ENCODE measurements around the gene TRAP1.
A peak's percentile ranks its signal among the peaks of the same experiment; 100 is the strongest.
"Not testable (repeated sequence)": the region's sequence is repeated elsewhere in the genome, so short reads cannot be mapped to it uniquely, and the experiment has no call there.

The TRAP1 gene

DNA sequence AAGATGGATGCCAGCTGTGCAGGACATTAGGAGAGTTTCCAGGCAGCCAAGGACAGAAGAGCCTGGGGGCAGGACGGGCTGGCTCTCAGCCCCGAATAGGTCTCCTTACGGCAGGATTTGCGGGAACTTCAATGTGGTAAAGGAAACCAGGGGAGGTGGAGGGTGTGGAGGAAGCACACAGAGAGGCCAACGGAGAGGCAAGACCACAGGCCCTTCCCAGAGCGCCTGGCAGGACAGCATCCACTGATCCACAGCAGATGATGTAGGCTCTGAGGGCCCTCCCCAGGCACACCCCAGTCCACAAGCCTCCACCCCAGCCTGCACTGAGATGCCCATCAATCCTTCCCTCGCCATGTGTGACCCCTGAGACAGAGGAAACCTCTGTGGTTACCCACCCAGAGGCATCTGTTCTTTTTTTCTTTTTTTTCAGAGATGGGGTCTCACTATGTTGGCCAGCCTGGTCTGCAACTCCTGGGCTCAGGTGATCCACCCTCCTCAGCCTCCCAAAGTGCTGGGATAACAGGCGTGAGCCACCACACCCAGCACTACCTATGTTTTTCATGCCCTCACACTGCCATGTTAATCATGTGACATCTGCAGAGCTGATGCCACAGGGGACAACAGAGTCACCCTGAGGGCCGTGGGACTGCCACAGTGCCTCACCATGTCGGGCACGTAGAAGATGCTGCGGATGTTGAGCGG is 43.5 kb downstream of the TRAP1 start:
- DNase-seq (ENCODE audit: low spot score): no peak

DNA sequence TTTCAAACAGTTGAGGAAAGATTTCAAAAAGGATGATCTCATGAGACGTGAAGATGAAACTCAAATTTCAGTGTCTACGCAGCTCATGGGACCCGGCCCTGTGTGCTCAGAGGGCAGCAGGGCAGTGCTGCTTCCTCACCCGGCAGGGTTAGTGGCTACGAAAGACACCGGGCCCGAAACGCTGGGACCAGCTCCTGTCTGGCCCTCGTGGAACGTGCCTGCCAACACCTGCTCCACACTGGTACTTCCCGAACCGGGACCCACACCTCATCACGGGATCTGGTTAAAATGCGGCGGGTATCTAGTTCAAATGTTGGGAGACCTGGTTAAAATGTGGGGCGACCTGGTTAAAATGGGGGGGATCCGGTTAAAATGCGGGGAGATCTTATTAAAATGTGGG is 44.1 kb downstream of the TRAP1 start:
- no peak for DNase-seq (ENCODE audit: low spot score)

DNA sequence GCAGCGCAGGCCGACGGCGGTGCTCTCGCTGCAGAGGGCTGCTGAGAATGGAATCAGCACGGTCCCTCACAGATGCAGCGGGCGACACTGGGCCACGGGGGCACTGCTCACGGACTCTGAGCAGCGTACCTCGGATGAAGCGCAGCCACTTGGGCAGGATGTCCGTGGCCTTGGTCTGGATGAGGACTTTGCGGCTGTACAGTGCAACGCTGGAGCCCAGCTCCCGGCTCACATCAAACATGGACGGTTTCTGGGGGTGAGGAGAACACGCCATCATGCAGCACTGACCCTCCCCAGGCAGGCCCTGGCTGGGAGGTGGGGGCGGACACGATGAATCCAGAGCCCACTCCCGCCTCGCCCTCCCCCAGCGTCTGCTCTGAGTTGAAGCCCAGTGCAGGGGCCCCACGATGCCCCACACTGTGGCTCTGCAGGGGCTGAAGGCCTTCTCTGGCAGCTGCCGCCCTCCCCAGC is 44.7 kb downstream of the TRAP1 start:
- no peak for DNase-seq (ENCODE audit: low spot score)

- no peak for DNase-seq (ENCODE audit: low spot score)
These were observed 45.9 kb downstream of the TRAP1 start for GRCh38 chr16:3671424-3671823.

GRCh38 chr16:3670711-3671110 is 46.6 kb downstream of the TRAP1 start:
- DNase-seq (ENCODE audit: low spot score): no peak

DNA sequence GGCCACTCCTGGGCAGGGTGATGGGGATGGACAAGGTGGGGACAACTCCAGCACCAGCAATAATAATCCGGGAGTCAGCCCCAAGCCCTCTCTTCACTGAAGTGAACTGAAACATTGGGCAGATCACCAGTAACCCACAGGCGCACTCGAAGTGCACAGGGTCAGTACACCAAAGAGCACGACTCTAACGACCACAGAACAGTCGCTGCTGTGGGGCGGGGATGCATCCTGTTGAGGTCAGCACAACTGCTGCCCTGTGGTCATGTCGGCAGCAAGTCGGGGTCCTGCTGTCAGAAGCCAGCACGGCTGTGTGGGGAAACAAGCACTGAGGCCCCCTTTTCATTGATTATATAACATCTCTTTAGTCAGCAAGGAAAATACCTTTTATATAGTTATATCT is 48.2 kb downstream of the TRAP1 start:
- DNase-seq (ENCODE audit: low spot score): no peak

- no peak for DNase-seq (ENCODE audit: low spot score)
These were observed 48.7 kb downstream of the TRAP1 start for GRCh38 chr16:3668626-3669025.

DNA sequence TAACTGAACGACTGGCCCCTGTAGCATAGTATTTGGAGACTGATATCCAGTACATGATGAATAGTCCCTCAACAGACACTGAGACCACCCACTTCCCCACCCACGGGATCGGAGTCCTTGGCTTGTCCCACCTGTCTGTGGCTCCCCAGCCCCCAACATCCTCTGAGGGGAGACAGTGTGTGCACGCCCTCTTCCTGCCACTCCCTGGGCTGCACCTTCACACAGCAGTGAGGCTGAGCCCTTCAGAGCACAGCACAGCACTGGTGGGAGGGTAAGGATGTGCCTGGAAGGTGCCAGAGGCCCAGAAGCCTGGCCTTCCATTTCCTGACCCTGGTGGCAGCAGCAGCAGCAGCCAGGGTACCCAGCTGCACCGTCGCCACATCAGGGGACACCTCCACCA is 51.8 kb downstream of the TRAP1 start:
- no peak for DNase-seq (ENCODE audit: low spot score)

- DNase-seq (ENCODE audit: low spot score): no peak
These were observed 53.0 kb downstream of the TRAP1 start for GRCh38 chr16:3664187-3664896.

- DNase-seq (ENCODE audit: low spot score): no peak
These were observed 54.7 kb downstream of the TRAP1 start for GRCh38 chr16:3662601-3663000.

DNA sequence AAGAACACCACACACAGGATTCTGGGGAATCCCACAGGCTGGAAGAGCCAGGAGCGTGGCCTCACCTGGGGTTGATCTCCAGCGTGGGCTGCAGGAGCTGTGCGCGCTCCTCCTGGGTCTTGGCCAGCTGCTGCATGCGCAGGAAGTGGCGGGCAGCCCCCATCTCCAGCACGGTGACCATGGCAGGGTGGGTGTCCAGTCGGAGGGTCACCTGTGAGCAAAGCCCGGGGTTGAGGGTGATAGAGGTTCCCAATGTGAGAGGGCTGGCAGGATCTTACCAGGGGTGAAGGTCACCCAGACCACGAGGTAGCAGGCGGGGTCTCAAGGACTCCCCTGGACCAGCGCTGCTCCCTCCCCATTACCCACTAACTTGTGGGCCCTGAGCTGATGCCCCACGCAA is 55.4 kb downstream of the TRAP1 start:
- no peak for DNase-seq (ENCODE audit: low spot score)

- no peak for DNase-seq (ENCODE audit: low spot score)
These were observed 56.0 kb downstream of the TRAP1 start for GRCh38 chr16:3661311-3661710.

GRCh38 chr16:3659251-3659650 is 58.1 kb downstream of the TRAP1 start:
- DNase-seq (ENCODE audit: low spot score): no peak

DNA sequence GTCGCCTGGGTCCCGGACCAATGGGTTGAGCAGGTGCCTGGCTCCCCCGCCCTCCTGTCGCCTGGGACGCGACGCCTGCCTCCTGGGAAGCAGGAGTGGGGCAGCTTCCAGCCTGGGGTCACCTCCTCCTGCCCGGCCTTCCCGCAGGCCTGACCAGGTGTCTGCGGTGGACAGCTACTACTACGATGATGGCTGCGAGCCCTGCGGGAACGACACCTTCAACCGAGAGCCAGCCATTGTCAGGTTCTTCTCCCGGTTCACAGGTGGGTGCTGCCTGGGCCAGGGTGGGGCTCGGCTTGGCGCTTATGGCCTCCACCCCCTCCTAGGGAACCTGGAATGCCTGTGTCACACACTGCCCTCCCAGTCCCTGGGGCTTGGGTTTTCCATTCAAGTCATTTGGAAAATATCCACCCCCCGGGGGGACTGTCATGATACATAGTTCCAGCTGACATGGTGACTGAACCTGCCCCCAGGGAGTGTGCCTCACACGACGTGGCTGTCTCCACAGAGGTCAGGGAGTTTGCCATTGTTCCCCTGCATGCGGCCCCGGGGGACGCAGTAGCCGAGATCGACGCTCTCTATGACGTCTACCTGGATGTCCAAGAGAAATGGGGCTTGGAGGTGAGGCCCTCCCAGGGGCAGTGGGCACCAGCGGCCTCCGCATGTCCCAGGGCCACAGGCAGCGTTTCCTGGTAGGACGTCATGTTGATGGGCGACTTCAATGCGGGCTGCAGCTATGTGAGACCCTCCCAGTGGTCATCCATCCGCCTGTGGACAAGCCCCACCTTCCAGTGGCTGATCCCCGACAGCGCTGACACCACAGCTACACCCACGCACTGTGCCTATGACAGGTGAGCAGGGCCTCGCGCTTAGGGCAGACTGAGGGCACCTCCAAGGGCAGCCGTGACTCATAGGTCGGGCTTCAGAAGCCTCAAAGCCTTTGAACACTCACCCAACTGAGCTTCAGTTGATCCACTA is 60.5 kb downstream of the TRAP1 start:
- DNase-seq (ENCODE audit: low spot score): no peak

- DNase-seq (ENCODE audit: low spot score): not testable (repeated sequence)
These were observed 61.2 kb downstream of the TRAP1 start for GRCh38 chr16:3656160-3656490.

DNA sequence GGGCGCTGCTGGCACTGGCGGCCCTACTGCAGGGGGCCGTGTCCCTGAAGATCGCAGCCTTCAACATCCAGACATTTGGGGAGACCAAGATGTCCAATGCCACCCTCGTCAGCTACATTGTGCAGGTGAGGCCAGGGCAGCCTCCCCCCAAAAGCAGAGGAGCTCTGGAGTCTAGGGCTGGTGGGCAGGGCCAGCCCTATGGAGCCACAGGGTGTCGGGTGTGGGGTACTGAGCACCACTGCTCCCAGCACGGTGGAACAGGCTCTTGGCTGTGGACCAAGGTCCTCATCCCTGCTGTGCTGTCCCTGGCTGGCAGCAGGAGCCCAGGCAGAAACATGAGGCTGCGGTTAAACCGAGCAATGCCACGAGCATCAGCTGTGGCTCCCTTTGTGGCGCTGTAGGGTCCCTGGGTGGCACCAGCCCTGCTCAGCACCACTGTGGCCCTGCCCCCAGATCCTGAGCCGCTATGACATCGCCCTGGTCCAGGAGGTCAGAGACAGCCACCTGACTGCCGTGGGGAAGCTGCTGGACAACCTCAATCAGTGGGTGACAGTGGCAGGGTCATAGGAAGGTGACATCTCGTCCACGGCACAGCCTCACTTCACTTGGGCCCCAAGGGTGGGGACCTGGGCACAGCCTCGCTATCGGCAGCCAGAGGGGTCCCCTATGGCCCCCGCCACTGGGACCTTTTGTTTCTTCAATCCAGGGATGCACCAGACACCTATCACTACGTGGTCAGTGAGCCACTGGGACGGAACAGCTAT is 61.7 kb downstream of the TRAP1 start:
- DNase-seq (ENCODE audit: low spot score): no peak

- DNase-seq (ENCODE audit: low spot score): no peak
These were observed 62.3 kb downstream of the TRAP1 start for GRCh38 chr16:3655030-3655395.

GRCh38 chr16:3654249-3654991 is 62.9 kb downstream of the TRAP1 start, which contains the start of gene DNASE1:
Gene DNASE1, plus strand, starts transcription at chr16:3654691. Its CDS starts 683 bp downstream, at chr16:3655374.
- peak; percentile 72 for DNase-seq (ENCODE audit: low spot score)

DNA sequence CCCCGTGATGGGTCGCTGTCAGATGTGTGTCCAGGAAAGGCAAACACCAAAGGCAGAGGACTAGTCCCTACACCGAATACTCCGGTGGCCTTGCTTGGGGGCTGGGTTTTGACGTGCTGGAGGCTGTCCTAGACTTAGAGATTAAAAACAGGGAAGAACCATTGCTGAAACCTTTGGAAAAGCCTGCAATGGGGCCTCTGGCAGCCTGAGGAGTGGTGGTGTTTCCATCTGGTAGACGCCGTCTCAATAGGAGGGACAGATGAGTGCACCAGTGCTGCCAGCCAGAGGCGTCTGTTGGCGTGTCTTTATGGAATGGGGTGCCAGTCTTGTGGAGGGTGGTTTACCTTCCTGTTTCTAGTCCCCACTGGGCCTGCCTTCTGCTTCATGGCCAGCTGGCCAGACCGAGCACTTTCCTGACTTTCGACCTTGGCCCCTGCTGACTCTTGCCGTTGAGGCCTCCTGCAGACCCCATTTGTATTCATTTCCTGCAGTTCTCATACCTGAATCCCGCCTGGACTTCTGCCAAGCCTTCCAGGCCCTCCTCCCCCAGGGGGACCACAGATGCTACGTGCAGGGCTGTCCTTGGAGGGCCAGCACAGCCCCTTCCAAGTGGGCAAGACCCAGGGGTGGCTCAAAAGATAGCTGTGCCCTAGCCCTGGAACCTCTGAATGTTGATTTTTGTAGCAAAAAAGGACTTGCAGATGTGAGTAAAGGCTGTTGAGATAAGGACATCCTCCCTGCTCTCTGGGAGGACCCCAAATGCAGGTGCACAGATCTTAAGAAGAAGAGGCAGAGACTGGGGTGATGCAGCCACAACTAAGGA is 64.7 kb downstream of the TRAP1 start:
- no peak for DNase-seq (ENCODE audit: low spot score)
